Measurements from ENCODE around the gene ABCC9. TPM values are rescaled to one million over a fixed set of nuclear protein-coding genes. Genes with fewer than 3 reads are reported as not detected.

ABCC9 gene
- total RNA-seq (ENCODE audit: low replicate concordance): 20.0 and 20.3 TPM in 2 replicates

- peak within 1 kb of the TSS; percentile 70 for H3K4me3 ChIP-seq (ENCODE audit: low read depth, low read length)
- peak; percentile 59 for DNase-seq (ENCODE audit: low read depth)
- peak; percentile 8 for TF ChIP-seq CTCF (IDR thresholded peaks at IDR 0.05; ENCODE audit: insufficient read depth, low read length)
Observed at GRCh38 chr12:21940549-21941505, at the start of gene ABCC9. Gene ABCC9, minus strand, starts transcription at chr12:21941426. Its CDS starts 4,752 bp downstream, at chr12:21936674.

- peak; percentile 65 for TF ChIP-seq CTCF (IDR thresholded peaks at IDR 0.05; ENCODE audit: insufficient read depth, low read length)
- DNase-seq (ENCODE audit: low read depth): peak; percentile 82
- H3K4me3 ChIP-seq (ENCODE audit: low read depth, low read length): no peak overlapping the region
Observed at GRCh38 chr12:21989819-21990412, 48.7 kb upstream of the ABCC9 start.

- no peak for TF ChIP-seq CTCF (IDR thresholded peaks at IDR 0.05; ENCODE audit: insufficient read depth, low read length)
- no peak for DNase-seq (ENCODE audit: low read depth)
- H3K4me3 ChIP-seq (ENCODE audit: low read depth, low read length): no peak overlapping the region
Observed at GRCh38 chr12:21988619-21989018, 47.4 kb upstream of the ABCC9 start.

DNA sequence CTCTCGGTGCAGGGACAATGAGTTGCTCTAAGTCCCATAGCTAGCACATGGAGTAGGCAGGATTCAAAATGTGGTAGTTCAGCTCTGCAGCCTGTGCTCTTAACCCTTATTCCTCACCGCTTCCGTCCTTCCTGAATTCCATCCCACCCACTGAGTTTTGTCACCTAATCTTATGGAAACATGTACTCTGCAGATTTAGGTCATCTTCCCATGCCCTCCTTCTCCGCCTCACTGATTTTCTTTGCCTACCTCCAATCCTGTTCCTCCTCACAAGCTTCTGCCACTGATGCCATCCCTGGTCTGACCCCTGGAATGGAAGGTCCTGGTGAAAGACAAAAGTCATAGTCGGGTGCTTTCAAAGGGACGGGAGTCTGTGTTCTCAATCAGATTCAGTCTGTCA is 46.5 kb upstream of the ABCC9 start:
- no peak for DNase-seq (ENCODE audit: low read depth)
- no peak overlapping the region for H3K4me3 ChIP-seq (ENCODE audit: low read depth, low read length)
- no peak for TF ChIP-seq CTCF (IDR thresholded peaks at IDR 0.05; ENCODE audit: insufficient read depth, low read length)

- no peak for TF ChIP-seq CTCF (IDR thresholded peaks at IDR 0.05; ENCODE audit: insufficient read depth, low read length)
- no peak overlapping the region for H3K4me3 ChIP-seq (ENCODE audit: low read depth, low read length)
- no peak for DNase-seq (ENCODE audit: low read depth)
Observed at GRCh38 chr12:21985155-21985554, 43.9 kb upstream of the ABCC9 start.

DNA sequence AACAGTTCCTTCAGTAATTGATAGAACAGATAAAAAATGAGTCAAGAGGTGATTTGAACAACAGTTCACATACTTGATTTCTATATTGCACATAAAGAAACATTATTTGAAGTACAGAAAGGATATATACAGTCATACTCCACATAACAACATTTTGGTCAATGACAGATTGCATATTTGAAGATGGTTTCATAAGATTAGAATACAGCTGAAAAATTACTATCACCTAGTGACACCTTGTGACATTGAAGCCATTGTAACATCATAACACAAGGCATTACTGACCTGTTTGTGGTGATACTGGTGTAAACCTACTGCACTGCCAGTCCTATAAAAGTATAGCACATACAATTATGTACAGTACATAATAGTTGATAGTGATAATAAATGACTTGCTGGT is 43.1 kb upstream of the ABCC9 start:
- no peak for DNase-seq (ENCODE audit: low read depth)
- no peak for TF ChIP-seq CTCF (IDR thresholded peaks at IDR 0.05; ENCODE audit: insufficient read depth, low read length)
- no peak overlapping the region for H3K4me3 ChIP-seq (ENCODE audit: low read depth, low read length)
